ENCODE results near the gene PILRB.
"Not testable (repeated sequence)": the region's sequence is repeated elsewhere in the genome, so short reads cannot be mapped to it uniquely, and the experiment has no call there.

The PILRB gene

GRCh38 chr7:100352984-100353684 is 4.8 kb upstream of the PILRB start:
- intact Hi-C loops (cut with DNase I) = no loop called here

GRCh38 chr7:100353685-100354330 is 4.1 kb upstream of the PILRB start:
- intact Hi-C loops (cut with DNase I) = no loop called here
- DNase-seq = peak in 1 of 42 donors; percentile 16

More at GRCh38 chr7:100352984-100353684, 4.8 kb upstream of the PILRB start:
- peak in 1 of 42 donors; percentile 21 for DNase-seq

- intact Hi-C loops (cut with DNase I) = no loop called here
- DNase-seq = no peak
These were observed 1.4 kb upstream of the PILRB start for GRCh38 chr7:100356416-100357068.

GRCh38 chr7:100357131-100357561 is 771 bp upstream of the PILRB start:
- DNase-seq = no peak
- intact Hi-C loops (cut with DNase I) = no loop called here

- DNase-seq = no peak
- intact Hi-C loops (cut with DNase I) = no loop called here
These were observed 918 bp downstream of the PILRB start for GRCh38 chr7:100358857-100359212.

DNA sequence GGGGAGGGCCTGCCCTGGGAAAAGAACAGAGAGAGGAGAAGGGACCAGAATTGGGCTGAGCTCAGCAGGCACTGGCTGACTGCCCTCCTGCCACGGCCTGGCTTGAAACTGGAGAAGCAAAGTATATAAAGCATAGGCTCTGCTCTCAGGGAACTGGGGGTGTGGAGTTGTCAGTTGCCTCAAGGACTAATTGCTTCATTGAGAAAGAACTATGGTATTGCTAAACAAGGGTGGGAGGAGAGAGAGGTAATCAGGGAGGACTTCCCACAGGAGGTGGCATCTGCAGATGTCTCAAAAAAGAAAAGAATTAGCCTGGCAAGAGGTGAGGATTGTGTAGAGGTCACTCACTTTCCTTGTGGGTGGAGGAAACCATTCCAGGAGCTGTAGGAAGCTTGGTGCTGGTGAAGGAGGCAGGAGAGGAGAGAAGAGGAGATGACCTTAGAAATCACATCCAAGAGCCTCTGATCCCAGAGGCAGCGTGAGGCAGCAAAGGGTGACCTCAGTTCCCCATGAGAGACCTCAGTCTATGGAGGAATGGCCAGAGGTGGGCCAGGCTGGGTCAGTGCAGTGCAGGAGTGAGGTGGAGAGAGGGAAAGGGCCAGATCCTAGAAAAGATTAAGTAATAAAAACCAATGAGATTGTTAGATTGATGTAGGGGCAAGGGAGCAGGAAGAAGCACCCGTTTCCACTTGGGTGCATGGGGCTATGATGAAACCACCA is 2.4 kb downstream of the PILRB start:
- intact Hi-C loops (cut with DNase I) = no loop called here
- no peak for DNase-seq

DNA sequence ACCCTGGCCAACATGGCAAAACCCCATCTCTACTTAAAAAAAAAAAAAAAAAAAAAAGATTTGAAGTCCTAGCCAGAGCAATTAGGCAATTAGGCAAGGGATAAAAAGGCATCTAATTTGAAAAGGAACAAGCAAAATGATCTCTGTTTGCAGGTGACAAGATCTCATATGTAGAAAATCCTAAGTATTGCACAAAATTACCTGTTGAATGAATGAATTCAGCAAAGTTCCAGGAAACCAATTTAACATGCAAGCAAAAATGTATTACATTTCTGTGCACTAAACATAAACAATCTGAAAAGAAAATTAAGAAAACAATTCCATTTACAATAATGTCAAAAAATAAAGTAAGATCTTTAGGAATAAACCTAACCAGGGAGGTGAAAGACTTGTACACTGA is 5.2 kb downstream of the PILRB start:
- intact Hi-C loops (cut with DNase I) = no loop called here
- DNase-seq = no peak

- DNase-seq; intact Hi-C loops (cut with DNase I): not testable (repeated sequence)
These were observed 5.9 kb downstream of the PILRB start for GRCh38 chr7:100363797-100364196.

- intact Hi-C loops (cut with DNase I) = no loop called here
- DNase-seq = no peak
These were observed 6.6 kb downstream of the PILRB start for GRCh38 chr7:100364480-100364879.

- DNase-seq; intact Hi-C loops (cut with DNase I): not testable (repeated sequence)
These were observed 8.1 kb downstream of the PILRB start for GRCh38 chr7:100365998-100366367.

- intact Hi-C loops (cut with DNase I) = no loop called here
These were observed 8.7 kb downstream of the PILRB start for GRCh38 chr7:100366411-100367250.

GRCh38 chr7:100367251-100367620 is 9.3 kb downstream of the PILRB start:
- intact Hi-C loops (cut with DNase I) = no loop called here
- no peak for DNase-seq

More at GRCh38 chr7:100366411-100367250, 8.7 kb downstream of the PILRB start:
- no peak for DNase-seq

DNA sequence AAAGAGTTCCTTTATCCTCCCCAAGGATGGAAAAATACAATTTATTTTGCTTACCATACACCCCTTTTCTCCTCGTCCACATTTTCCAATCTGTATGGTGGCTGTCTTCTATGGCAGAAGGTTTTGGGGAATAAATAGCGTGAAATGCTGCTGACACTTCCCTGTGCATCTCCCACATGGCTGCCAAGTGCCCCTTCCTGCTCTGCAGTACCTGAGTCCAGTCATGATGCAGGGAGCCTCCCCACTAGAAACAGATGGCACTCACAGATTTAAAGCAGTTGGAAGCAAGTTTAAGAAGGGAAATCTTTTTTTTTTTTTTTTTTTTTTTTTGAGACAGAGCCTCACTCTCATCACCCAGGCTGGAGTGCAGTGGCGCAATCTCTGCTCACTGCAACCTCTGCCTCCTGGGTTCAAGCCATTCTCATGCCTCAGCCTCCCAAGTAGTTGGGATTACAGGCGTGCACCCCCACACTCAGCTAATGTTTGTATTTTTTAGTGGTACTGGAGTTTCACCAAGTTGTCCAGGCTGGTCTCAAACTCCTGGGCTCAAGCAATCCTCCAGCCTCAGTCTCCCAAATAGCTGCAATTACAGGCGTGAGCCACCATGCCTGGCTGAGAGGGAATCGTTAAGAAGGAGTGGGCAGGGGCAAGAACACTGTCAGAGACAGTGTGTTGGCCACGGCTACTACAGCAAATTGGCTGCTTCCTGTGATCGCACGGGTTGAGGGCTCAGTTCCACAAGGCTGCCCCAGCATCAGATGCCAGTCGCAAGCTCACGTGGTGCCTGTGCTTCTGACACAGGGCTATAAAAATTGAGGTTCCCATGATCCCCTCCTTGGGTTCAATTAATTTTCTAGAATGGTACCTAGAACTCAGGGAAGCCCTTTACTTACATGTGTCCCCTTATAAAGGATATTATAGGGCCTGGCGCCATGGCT is 10.0 kb downstream of the PILRB start:
- intact Hi-C loops (cut with DNase I) = no loop called here
- peak in 1 of 42 donors; percentile 35 for DNase-seq

- peak in 41 of 42 donors; percentile 21 to 80 (median 54) for DNase-seq
- intact Hi-C loops (cut with DNase I) = no loop called here
These were observed 11.2 kb downstream of the PILRB start for GRCh38 chr7:100369105-100369504.

GRCh38 chr7:100370303-100370702 is 12.4 kb downstream of the PILRB start:
- DNase-seq = no peak
- intact Hi-C loops (cut with DNase I) = no loop called here

DNA sequence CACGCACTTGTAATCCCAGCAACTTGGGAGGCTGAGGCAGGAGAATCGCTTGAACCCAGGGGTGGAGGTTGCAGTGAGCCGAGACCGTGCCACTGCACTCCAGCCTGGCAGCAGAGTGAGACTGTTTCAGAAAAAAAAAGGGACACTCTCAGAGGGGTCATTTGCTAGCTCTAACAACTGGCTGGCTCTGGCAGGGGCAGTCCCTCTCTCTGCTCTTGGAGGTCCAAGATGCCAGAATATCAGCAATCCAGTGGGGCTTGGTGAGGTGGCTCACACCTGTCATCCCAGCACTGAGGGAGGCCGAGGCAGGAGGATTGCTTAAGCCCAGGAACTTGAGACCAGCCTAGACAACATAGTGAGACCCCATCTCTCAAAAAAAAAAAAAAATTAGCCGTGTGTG is 12.8 kb downstream of the PILRB start:
- no peak for DNase-seq
- intact Hi-C loops (cut with DNase I) = no loop called here

- intact Hi-C loops (cut with DNase I) = no loop called here
- DNase-seq = peak in 5 of 42 donors; percentile 17 to 52 (median 25)
These were observed 13.7 kb downstream of the PILRB start for GRCh38 chr7:100371561-100372171.

Data from head of caudate nucleus (tissue), 42 donors.